ENCODE measurements around the gene MAN2B1.
"Not testable (repeated sequence)": the region's sequence is repeated elsewhere in the genome, so short reads cannot be mapped to it uniquely, and the experiment has no call there.

Gene MAN2B1

DNA sequence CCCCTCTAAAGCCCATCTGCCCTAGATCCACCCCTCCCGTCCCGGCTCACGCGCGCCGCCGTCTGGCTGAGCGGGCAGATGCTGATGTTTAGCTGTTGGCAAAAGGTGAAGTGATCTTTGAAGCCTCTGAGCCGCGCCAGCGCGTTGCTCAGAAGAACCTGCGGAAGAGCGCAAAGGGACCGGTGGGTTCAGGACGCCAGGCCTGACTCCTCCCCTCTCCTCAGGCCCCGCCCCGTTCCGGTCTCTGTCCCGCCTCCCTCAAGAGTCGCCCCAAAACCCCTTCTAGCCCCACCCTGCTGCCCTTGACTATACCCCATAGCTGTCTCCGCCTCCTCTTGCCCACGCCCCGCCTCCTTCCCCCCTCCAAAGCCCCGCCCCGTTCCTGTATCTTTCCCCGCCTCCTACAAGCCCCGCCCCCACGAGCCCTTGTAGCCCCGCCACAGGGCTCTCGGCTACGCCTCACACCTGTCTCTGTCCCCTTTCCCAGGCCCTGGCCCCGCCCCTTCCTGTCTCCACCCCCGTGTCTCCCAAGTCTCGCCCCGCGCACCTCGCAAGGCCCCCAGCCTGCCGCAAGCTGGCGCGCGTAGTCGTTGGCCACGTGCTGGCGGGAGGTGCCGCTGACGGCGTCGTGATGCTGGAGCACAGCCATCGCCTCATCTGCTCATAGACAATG, 9.5 kb downstream of the MAN2B1 start:
- no peak for DNase-seq

DNA sequence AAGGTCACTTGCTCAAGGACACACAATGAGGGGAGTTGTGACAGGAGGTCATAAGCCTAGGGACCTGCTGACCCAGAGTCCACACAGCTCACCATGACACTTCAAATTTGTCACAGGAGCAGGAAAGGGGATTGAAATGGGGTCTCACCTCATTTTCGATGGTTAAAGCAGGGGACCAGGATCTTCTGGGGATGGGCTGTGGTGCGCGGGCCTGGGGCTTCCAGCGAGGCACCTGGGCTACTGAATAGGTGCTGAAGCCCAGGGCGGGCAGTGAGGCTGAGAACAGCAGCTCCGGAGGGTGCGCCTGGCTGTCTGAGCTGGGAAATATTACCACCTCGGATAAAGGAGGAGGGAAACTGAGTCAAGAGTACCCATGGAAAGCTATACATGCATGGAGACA, 11.0 kb downstream of the MAN2B1 start:
- no peak for DNase-seq

DNA sequence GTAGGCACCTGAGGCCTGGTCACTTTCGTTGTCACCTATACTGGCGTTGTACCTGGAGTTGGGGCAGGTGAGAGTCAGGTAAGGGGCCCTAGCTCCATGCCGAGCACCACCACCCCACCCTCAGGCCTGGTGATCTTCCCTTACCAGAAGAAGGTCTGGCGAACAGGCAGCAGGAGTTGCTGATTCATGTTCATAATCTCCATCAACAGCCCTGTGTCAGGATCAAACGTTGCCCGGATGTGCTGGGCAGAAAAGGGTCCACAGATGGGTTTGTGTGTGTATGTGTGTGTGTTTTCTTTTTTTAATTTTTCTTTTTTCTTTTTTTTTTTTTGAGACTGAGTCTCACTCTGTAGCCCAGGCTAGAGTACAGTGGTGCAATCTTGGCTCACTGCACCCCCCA, 14.3 kb downstream of the MAN2B1 start:
- DNase-seq: no peak

DNA sequence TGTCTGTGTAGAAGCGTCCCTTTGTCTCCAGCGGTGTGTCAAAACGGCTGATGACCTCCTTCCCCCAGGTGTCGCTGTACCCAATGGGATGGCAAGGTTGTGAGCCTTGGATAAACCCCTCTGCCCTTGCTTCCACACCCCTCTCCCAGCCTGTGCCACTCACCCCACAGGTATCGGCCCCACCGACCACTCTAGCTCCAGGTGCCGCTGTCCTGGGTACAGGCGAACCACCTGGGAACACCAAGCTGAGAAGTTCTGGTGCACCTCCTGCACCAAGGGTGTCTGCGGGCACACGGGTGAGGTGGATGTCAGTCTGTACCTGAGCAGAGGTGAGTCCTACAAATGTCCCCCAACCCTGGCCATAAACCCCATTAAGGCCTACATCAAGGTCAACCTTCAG, 16.6 kb downstream of the MAN2B1 start:
- DNase-seq: no peak

- DNase-seq: peak; percentile 10
Observed at GRCh38 chr19:12648088-12648487, 18.5 kb downstream of the MAN2B1 start.

GRCh38 chr19:12647490-12648071, 19.0 kb downstream of the MAN2B1 start:
- DNase-seq: peak; percentile 85

GRCh38 chr19:12647047-12647446, 19.5 kb downstream of the MAN2B1 start:
- DNase-seq: peak; percentile 37

- no peak for DNase-seq
Observed at GRCh38 chr19:12646551-12646950, 20.0 kb downstream of the MAN2B1 start.

DNA sequence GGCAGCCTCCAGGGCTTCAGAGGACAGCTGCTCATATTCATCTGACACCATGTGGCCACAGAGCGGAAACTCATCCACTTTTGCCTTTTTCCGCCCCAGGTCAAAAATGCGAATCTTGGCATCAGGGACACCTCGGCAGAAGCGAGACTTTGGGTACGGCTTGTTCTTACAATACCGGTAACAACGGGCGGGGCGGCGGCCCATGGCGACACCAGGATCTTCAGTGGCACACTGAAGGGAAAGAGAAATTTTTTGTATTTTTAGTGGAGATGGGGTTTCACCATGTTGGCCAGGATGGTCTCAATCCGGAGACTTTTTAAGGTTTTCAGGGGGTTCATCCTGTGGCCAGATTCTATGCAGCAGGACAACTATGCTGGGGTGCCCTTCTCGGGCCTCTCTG, 22.8 kb downstream of the MAN2B1 start:
- DNase-seq: not testable (repeated sequence)

- no peak for DNase-seq
Observed at GRCh38 chr19:12642506-12642905, 24.0 kb downstream of the MAN2B1 start.

DNA sequence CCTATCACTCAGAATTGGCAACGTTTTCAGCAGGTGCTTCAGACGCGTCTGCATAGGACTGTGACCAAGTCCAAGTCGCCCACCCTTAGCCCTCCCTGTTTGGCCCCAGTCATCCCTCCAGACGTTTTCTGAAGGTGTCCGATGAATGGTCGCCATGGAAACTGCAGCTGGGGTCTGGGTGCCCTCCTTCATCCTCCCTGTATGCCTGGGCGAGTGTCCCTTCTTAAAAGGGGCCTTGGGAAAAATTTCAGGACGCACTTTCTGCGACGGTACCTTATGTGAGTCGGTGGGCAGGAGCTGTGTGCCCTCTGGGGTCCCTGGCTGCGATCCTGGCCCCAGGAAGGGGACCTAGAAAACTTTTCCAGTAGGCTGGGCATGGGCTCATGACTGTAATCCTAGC, 25.1 kb downstream of the MAN2B1 start:
- DNase-seq: no peak

DNA sequence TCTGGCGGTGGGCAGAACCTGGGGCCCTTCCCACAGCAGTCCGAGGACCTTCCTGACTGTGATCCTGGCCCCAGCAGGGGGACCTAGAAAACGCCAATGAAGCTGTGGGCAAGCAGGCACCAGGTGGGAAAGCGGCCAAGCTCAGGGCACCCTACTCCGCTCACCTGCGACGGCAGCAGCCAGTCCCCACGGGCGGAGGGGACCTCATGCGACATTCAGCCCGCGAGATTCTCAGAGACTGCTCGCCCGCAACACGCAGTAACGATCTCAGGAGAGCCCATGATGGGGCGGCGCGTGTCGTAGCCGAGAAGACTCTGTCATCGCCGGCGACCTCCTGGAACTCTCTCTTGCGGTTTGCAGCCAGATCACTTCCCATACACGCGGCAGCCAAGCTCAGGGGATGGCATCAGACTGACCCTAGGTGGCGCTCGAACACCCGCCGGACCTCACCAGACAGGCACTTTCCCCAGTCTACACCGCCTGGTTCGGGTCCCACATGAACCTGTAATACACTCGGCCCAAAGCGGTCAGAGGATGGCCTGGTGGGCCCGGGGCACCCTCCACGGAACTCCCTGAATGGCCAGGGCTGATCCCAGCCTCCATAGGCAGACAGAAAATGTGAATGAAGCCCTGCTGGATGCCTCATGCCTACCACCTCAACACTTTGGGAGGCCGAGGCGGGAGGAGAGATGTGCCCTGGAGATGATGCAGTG, 26.5 kb downstream of the MAN2B1 start:
- DNase-seq: peak; percentile 26

DNA sequence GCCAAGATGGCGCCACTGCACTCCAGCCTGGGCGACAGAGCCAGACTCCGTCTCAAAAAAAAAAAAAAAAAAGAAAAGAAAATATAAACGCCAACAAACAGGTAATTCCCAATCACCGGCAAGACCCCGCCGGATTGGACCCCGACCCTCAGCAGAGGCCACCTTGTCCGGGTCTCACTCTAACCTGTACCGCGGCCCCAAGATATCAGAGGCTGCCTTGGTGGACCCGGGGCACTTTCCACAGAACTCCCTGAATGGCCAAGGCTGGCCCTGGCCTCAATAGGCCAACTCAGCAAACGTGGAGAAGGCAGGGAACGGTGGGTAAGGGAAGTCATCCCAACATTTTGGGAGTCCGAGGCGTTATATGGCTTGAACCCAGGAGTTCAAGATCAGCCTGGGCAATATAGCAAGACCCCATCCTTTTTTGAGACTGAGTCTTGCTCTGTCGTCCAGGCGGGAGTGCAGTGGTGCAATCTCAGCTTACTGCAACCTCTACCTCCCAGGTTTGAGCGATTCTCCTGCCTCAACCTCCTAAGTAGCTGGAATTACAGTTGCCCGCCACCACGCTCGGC, 27.8 kb downstream of the MAN2B1 start:
- no peak for DNase-seq

GRCh38 chr19:12636631-12637030, 29.9 kb downstream of the MAN2B1 start:
- no peak for DNase-seq

DNA sequence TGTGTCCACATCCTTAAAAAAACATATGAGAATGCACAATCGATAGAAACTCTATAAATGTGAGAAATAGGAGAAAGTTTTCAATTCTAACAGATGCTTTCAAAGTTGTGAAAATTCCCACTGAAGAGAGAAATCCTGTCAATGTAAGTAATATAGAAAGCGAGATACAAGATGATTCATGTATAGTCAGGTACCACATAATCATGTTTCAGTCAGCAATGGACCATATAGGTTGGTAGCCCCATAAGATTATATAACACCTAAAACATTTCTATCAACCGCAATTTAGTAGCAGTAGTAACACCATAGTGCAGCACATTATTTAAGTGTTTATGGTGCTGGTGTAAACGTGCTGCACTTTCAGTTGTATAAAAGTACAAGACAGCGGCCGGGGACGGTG, 37.3 kb downstream of the MAN2B1 start:
- DNase-seq: no peak

- DNase-seq: no peak
Observed at GRCh38 chr19:12628040-12629022, 38.2 kb downstream of the MAN2B1 start.

- DNase-seq: no peak
Observed at GRCh38 chr19:12626958-12627357, 39.6 kb downstream of the MAN2B1 start.

- DNase-seq: no peak
Observed at GRCh38 chr19:12623361-12624031, 43.0 kb downstream of the MAN2B1 start.

DNA sequence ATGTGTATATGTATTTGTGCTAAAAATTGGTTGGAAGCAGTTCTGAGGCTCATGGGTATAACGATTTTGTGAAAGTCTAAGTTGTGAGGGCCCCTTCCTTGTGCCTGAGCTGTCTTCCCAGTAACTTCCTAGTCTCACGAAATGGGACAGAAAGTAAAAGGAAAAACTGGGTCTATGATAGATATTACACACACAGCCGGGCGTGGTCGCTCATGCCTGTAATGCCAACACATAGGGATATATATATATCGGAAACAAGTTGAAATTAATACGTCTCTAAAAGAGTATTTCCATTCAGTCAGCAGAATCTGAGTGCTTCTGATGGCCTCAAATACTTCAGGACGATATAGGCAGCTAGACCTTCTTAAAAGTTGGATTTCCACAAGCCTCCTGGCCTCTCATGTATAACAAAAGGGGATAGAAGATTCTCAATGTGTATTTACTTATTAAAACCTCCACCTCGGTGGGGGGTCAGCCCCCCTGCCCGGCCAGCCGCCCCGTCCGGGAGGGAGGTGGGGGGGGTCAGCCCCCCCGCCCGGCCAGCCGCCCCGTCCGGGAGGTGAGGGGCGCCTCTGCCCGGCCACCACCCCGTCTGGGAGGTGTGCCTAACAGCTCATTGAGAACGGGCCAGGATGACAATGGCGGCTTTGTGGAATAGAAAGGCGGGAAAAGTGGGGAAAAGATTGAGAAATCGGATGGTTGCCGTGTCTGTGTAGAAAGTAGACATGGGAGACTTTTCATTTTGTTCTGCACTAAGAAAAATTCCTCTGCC, 45.1 kb downstream of the MAN2B1 start:
- not testable (repeated sequence) for DNase-seq

DNA sequence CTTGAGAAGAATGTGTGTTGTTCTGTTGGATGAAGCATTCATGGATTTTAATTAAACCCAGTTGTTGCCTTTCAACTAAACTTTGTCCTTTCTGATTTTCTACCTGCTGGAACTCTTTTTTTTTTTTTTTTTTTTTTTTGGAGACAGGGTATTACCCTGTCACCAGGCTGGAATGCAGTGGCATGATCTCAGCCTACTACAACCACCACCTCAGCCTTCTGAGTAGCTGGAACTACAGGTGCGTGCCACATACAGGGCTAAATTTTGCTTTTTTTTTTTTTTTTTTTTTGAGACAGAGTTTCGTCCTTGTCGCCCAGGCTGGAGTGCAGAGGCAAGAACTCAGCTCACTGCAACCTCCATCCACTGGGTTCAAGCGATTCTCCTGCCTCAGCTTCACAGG, 48.9 kb downstream of the MAN2B1 start:
- DNase-seq: no peak

GRCh38 chr19:12611361-12611699, 55.2 kb downstream of the MAN2B1 start:
- peak; percentile 73 for DNase-seq

Measured in NCI-H1105 (cell line).